Endothelial cell (in vitro differentiated cells): ENCODE measurements around the gene OIP5. TPM values are rescaled to one million over a fixed set of nuclear protein-coding genes. Genes with fewer than 3 reads are reported as not detected.

ENCODE experiments used
- DNase-seq: peaks from one replicate; pipeline ENCODE4 v3.0.0; 2021; ENCODE audit warnings: low spot score
- H3K27ac Mint-ChIP-seq: one replicate; pipeline ENCODE4 v1.8.0; 2021; ENCODE audit warnings: mixed read lengths, inconsistent platforms; ENCODE audit not compliant: unreplicated experiment
- H3K27me3 Mint-ChIP-seq: one replicate; pipeline ENCODE4 v1.8.0; 2021; ENCODE audit warnings: mild to moderate bottlenecking, moderate library complexity, mixed read lengths, inconsistent platforms; ENCODE audit not compliant: unreplicated experiment
- H3K36me3 Mint-ChIP-seq: one replicate; pipeline ENCODE4 v1.8.0; 2021; ENCODE audit warnings: mild to moderate bottlenecking, low read depth, mixed read lengths, inconsistent platforms; ENCODE audit not compliant: unreplicated experiment
- H3K4me1 Mint-ChIP-seq: one replicate; pipeline ENCODE4 v1.8.0; 2021; ENCODE audit warnings: mild to moderate bottlenecking, mixed read lengths, inconsistent platforms; ENCODE audit not compliant: unreplicated experiment
- H3K4me3 Mint-ChIP-seq: one replicate; pipeline ENCODE4 v1.8.0; 2021; ENCODE audit warnings: mild to moderate bottlenecking, mixed read lengths, inconsistent platforms; ENCODE audit not compliant: unreplicated experiment
- H3K9me3 Mint-ChIP-seq: one replicate; pipeline ENCODE4 v1.8.0; 2021; ENCODE audit warnings: mixed read lengths, inconsistent platforms; ENCODE audit not compliant: unreplicated experiment
- CTCF ChIP-seq: fragments of 200-600 bp; sonication (generic); IDR thresholded peaks from one replicate; pipeline ENCODE4 v1.5.0; 2021; ENCODE audit warnings: antibody characterized with exemption; ENCODE audit not compliant: unreplicated experiment
- total RNA-seq: library from RNA; stranded (reverse); fragmentation: NEBNext Ultra II Directional; extraction: Animal tissue kit (Norgen Biotek cat#: 25700); gene quantifications from one replicate; pipeline ENCODE4 v1.2.1, GENCODE V29; 2021; ENCODE audit not compliant: unreplicated experiment

Gene OIP5
- total RNA-seq, 1 donor from 2014 or later: 2.7 TPM

GRCh38 chr15:41281236-41281635 lies 51.2 kb downstream of the OIP5 start:
- H3K4me3 Mint-ChIP-seq: no peak overlapping the region
- no peaks in the 10 kb centered on the region for H3K9me3 Mint-ChIP-seq
- peaks cover 35% of the 10 kb centered on the region for H3K36me3 Mint-ChIP-seq
- no peak for TF ChIP-seq CTCF
- peaks cover 6% of the 10 kb centered on the region for H3K27me3 Mint-ChIP-seq
- peaks cover 26% of the 10 kb centered on the region for H3K4me1 Mint-ChIP-seq
- no peak overlapping the region for H3K27ac Mint-ChIP-seq
- no peak for DNase-seq

GRCh38 chr15:41279535-41280283 lies 52.7 kb downstream of the OIP5 start:
- Mint-ChIP-seq H3K27ac (no peak overlapping the region), H3K4me3 (no peak overlapping the region), H3K36me3 (peaks cover 30% of the 10 kb centered on the region), H3K9me3 (no peaks in the 10 kb centered on the region), H3K4me1 (peaks cover 18% of the 10 kb centered on the region), H3K27me3 (peaks cover 6% of the 10 kb centered on the region)
- DNase-seq: no peak
- no peak for TF ChIP-seq CTCF

DNA sequence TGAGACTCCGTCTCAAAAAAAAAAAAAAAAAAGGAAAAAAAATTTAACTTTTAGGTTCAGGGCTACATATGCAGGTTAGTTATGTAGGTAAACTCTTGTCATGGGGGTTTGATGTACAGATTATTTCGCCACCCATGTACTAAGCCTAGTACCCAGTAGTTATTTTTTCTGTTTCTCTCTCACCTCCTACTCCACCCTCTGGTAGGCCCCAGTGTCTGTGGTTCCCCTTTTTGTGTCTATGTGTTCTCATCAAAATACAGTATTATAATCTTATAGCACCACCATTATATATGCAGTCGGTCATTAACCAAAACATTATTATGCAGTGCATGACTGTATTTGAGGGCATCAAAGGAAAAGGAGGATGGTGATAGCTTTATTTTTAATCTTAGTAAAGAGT lies 54.1 kb downstream of the OIP5 start:
- Mint-ChIP-seq H3K27ac (no peak overlapping the region), H3K36me3 (peaks cover 26% of the 10 kb centered on the region), H3K27me3 (peaks cover 4% of the 10 kb centered on the region), H3K4me1 (peaks cover 9% of the 10 kb centered on the region), H3K9me3 (no peaks in the 10 kb centered on the region), H3K4me3 (no peak overlapping the region)
- TF ChIP-seq CTCF: no peak
- DNase-seq: no peak

GRCh38 chr15:41276831-41277230 lies 55.6 kb downstream of the OIP5 start:
- H3K4me3 Mint-ChIP-seq: no peak overlapping the region
- no peak overlapping the region for H3K27ac Mint-ChIP-seq
- no peaks in the 10 kb centered on the region for H3K9me3 Mint-ChIP-seq
- DNase-seq: no peak
- peaks cover 21% of the 10 kb centered on the region for H3K36me3 Mint-ChIP-seq
- H3K4me1 Mint-ChIP-seq: no peaks in the 10 kb centered on the region
- no peak for TF ChIP-seq CTCF
- H3K27me3 Mint-ChIP-seq: no peaks in the 10 kb centered on the region

- no peaks in the 10 kb centered on the region for H3K9me3 Mint-ChIP-seq
- no peak for TF ChIP-seq CTCF
- DNase-seq: no peak
Measured at GRCh38 chr15:41269887-41270286, 62.5 kb downstream of the OIP5 start.

More at GRCh38 chr15:41269887-41270286, 62.5 kb downstream of the OIP5 start:
- H3K36me3 Mint-ChIP-seq: peaks cover 4% of the 10 kb centered on the region
- no peak overlapping the region for H3K27ac Mint-ChIP-seq
- H3K4me1 Mint-ChIP-seq: no peaks in the 10 kb centered on the region
- no peaks in the 10 kb centered on the region for H3K27me3 Mint-ChIP-seq
- H3K4me3 Mint-ChIP-seq: no peak overlapping the region
